SK-MEL-5 (cell line): Measurements from ENCODE around the gene RAB37. TPM values are rescaled to one million over a fixed set of nuclear protein-coding genes. Genes with fewer than 3 reads are reported as not detected.

Experiments
- DNase-seq: peaks from one replicate; pipeline ENCODE4 v3.0.0-alpha.2; 2016; ENCODE audit warnings: low read depth, low spot score
- in situ Hi-C: cut with HindIII; loops from 2 replicates; pipeline ENCODE4 v1.10.0; 2016; ENCODE audit warnings: low sequenced_read_pairs, high pct_unique_total_duplicates, low pct_unique_long_range_greater_than_20kb
- total RNA-seq: library from RNA; depleted of rRNA; stranded (reverse); fragments of >200 nt; shearing (Covaris generic); gene quantifications from 2 replicates; pipeline ENCODE4 v1.2.3, GENCODE V29; 2014

The RAB37 gene
- total RNA-seq, 1 experiment from 2014 or later = 0.66 TPM

GRCh38 chr17:74720506-74720905 lies 16.6 kb upstream of the RAB37 start:
- DNase-seq = no peak
- in situ Hi-C loops = no loop called here

- in situ Hi-C loops = no loop called here
- no peak for DNase-seq
Observed at GRCh38 chr17:74722782-74723181, 14.3 kb upstream of the RAB37 start.

GRCh38 chr17:74723891-74724290 lies 13.2 kb upstream of the RAB37 start:
- DNase-seq = no peak
- in situ Hi-C loops = no loop called here

GRCh38 chr17:74725111-74725510 lies 11.9 kb upstream of the RAB37 start:
- in situ Hi-C loops = no loop called here
- no peak for DNase-seq

- in situ Hi-C loops = no loop called here
- no peak for DNase-seq
Observed at GRCh38 chr17:74728033-74728701, 8.9 kb upstream of the RAB37 start.

DNA sequence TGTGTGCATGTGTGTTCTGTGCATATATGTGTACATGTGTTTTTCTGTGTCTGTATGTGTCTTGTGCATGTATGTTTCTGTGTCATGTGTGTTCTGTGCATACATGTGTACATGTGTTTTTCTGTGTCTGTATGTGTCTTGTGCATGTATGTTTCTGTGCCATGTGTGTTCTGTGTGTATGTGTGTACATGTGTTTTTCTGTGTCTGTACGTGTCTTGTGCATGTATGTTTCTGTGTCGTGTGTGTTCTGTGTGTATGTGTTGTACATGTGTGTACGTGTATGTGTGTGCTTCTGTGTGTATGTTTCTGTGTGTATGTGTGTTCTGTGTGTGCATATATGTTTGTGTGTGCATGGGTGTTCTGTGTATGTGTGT lies 8.4 kb upstream of the RAB37 start:
- in situ Hi-C loops = no loop called here
- no peak for DNase-seq

DNA sequence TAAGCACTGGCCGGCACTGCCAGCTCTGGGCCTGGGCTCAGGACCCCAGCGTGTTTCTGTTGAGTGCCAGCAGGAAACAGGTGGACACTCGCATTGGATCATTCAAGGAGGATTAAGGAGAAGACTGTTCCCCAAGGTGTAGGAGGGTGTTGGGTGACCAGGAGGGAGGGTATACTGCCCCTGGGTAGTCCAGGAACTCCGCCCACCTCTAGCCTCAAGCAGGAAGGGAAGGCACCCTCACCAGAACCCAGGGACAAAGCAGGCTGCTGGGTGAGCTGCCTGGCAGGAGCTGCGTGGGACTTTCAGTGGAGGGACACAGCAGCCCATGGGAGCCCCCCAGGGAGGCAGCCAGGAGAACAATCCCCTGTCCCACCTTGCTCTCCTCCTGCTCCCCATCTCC lies 7.7 kb upstream of the RAB37 start:
- in situ Hi-C loops = no loop called here
- DNase-seq = no peak

DNA sequence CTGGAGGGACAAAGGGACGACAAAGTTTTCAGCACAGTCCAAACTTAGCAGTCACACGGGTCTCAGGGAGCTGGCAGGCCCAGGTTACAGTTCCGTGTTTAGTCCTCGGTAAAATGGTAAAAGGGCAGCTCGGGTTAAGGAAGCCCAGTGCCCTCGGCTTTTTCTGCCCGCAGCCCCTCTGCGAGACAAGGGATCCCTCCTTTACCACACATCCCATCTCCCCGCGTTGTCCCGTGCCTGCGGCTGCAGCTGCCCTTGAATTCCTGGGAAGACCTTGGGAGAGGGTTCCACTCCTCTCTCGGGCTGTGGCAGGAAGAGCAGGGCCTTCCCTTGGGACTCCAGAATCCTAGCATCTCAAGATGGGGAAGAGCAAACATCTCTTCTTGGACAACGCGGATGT lies 7.2 kb upstream of the RAB37 start:
- DNase-seq = no peak
- in situ Hi-C loops = no loop called here

- in situ Hi-C loops = no loop called here
- DNase-seq = no peak
Observed at GRCh38 chr17:74730491-74731346, 6.3 kb upstream of the RAB37 start.

DNA sequence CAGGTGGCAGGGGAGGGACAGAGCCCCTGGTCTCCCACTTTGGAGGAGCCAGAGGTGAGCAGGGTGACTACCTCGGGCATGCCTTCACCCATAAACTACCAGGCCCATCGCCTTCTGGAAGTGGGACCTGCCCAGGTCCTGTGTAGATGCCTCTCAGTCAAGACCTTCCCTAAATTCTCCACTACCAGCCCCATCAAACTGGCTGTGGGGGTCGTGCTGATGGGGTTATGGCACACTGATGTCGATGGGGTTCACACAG lies 5.8 kb upstream of the RAB37 start:
- in situ Hi-C loops = no loop called here

DNA sequence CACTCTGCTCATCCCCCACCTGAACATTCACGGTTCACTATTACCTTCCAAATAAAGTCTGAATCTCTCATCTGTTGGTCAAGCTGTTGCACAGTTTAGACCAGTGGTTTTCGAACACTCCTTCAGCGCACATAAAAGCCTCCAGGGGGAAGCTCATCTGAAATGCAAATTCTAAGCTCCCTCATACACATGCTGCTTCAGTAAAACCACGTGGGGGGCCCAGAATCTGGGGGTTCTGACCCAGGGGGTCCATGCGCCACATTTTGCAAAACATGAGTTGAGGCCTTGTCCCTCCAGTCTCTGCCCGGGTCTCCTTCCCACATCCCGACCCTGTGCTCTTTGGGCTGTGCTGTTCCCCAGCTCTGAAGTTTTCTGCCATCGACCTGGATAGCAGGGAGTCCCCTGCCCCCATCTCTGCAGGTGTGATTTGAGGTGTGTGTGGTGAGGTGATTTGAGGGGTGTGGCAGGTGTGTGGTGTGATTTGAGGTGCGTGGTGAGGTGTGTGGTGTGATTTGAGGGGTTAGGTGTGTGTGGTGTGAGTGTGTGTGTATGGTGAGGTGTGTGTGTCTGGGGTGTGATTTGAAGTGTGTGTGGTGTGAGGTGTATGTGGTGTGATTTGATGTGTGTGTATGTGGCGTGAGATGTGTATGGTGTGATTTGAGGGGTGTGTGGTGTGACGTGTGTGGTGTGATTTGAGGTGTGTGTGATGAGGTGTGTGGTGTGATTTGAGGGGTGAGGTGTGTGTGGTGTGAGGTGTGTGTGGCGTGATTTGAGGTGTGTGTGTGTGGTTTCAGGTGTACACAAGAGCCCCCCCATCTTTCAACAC lies 4.8 kb upstream of the RAB37 start:
- DNase-seq = no peak
- in situ Hi-C loops = no loop called here

More for the DNA sequence above, 5.8 kb upstream of the RAB37 start:
- no peak for DNase-seq

DNA sequence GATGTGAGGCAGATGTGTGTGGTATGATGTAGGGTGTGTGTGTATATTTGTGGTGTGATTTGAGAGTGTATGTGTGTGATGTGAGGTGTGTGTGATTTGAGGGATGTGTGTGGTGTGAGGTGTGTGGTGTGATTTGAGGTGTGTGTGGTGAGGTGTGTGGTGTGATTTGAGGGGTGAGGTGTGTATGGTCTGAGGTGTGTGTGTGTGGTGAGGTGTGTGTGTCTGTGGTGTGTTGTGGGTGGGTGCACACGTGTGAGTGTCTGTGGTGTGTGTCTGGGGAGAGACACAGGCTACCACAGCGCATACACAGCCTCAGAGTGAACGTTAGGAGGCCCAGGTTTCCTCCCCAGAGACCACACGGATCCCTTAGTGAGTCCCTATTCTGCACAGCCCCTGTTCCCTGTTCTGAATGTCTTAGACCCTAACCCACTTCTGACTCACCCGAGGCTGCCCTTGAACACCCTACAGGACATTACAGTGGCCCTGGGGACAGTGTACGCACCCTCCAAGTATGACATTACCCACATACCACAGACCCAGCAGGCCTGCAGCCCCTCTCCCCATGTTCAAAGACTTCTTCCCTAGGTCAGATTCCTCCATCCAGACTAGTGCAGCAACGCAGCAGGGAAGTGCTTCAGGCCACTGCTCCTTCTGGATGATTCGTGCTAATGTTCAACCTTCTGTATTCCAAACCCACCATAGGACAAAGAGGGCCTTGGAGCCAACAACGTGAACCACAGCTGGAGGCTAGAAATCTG lies 3.5 kb upstream of the RAB37 start:
- in situ Hi-C loops = no loop called here
- peak; percentile 32 for DNase-seq

- in situ Hi-C loops = no loop called here
- DNase-seq = no peak
Observed at GRCh38 chr17:74734256-74734655, 2.8 kb upstream of the RAB37 start.

DNA sequence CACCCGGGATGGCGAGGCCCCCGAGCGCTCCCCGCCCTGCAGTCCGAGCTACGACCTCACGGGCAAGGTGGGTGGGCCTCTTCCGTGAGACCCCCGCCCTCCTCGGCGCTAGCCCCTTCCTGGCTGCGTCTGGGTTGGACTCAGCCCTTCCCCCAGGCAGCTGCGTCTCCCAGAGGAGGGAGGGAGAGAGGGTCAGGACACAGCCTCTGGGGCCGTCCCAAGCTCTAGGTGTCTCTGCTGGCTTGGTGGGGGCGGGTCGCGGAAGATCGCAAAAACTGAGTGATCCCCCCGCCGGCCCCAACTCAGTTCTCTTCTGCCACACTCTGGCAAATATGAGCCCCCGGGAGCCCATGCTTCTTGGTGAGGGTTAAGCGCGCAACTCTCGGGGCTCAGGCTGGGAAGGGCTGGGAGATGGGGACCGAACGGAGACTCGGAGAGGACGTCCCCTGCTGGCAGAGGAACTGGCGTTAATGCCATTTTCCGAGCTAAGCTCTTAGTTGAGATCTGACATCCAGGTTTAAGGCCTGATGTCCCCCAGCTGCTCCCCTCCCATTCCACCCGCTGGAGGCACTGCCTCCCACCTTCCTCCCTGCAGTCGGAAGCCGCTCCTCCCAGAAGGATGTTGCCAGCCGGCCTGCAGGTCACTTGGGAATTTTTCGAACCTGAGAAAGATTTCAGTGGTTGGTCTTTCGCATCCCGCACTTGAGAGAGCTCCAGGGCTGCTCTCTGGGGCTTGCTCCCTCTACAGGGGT lies 419 bp downstream of the RAB37 start:
- in situ Hi-C loops = no loop called here
- DNase-seq = peak; percentile 39

DNA sequence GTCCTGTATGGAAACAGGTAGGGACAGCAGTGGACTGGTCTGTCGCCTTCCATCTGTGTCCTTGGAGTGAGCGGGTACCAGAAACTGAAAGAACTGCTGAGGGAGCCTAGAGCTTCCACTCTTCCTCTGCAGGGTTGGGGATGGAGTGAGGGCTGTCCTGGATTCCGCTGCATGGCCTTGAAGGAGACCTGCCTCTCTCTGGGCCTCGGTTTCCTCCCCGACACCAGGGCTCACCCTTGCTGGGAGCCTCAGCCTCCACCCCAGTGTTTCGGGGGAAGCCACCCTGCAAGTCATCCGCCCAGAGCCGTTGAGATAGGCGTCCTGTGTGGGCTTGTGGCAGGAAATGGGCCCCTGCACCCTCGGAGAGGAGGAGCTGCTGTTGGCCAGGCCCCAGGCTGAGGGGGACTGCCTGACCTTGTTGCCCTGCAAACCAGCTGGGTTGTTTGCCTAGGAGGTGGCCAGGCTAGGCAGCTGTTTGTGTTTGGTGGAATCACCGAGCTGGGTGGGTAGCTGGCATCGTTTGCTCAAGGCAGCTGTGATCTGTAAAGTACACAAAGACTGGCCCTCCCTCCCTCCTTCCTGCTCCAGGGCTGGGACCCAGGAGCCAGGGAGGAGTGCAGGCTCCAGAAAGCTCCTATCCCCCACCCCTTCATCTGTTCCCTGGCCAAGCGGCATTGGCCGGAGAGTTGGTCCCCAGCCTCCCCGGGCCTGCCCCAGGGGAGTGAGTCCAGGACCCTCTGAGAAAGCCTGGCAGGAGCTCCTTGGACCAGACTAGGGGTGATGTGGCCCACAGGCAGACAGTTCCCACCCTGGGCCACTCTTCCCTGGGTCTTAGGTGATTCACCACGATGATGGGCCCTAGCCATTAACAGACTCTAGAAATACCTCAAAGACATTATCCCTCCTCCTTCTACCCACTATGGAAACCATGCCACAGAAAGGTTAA lies 1.3 kb downstream of the RAB37 start:
- in situ Hi-C loops = no loop called here

DNA sequence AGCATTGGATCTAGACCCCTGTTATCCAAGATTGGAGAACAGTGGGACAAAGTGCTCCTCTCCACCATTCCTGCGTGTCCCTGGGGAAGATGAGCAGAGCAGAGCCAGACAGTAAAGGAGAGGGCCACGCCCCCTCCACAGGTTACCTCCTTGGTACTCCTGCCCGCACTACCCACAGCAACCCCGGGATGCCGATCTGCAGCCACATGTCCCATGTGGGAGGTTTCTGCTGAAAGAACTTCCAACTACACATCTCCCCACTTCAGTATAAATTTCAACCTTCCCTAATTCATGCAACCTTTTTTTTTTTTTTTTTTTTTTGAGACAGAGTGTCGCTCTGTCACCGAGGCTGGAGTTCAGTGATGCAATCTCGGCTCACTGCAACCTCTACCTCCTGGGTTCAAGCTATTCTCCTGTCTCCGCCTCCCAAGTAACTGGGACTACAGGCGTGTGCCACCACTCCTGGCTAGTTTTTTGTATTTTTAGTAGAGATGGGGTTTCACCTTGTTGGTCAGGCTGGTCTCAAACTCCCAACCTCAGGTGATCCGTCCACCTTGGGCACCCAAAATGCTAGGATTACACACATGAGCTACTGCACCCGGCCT lies 2.3 kb downstream of the RAB37 start:
- no peak for DNase-seq
- in situ Hi-C loops = no loop called here

More for the DNA sequence above, 1.3 kb downstream of the RAB37 start:
- no peak for DNase-seq
